ENCODE results near the gene TAAR6. TPM values are rescaled to one million over a fixed set of nuclear protein-coding genes. Genes with fewer than 3 reads are reported as not detected.

The TAAR6 gene
- polyA plus RNA-seq, 2 of the 4 experiments (the other 2 are of a cell fraction): not detected

- no peak overlapping the region for H3K4me3 ChIP-seq
- no peaks in the 10 kb centered on the region for H3K9me3 ChIP-seq
- no peak overlapping the region for H3K27ac ChIP-seq
- WGBS (ENCODE audit: missing lambda C conversion rate): 67% methylated on average over 4 of the region's 4 CpGs
- ATAC-seq: no peak; a peak in 1 of 6 replicates
- POLR2A ChIA-PET: no interaction called here
- H3K4me2 ChIP-seq: no peak overlapping the region
- TF ChIP-seq ESRRA (IDR thresholded peaks at IDR 0.05; ENCODE audit: borderline replicate concordance, low read length) (no peak), JUNB (IDR thresholded peaks at IDR 0.05) (no peak), HOXB13 (CRISPR knock-in tag; IDR thresholded peaks at IDR 0.05; ENCODE audit: low read depth) (no peak), NFE2L2 (conservative IDR thresholded peaks at IDR 0.05; ENCODE audit: low read length) (no peak), NPAS2 (CRISPR knock-in tag; IDR thresholded peaks at IDR 0.05; ENCODE audit: borderline replicate concordance) (no peak), FOSB (CRISPR knock-in tag; IDR thresholded peaks at IDR 0.05) (no peak), ELK1 (IDR thresholded peaks at IDR 0.05; ENCODE audit: low read depth, low read length) (no peak), POLR2A (IDR thresholded peaks at IDR 0.05; ENCODE audit: low read length) (no peak), TP53 (CRISPR knock-in tag; IDR thresholded peaks at IDR 0.05) (no peak), GATA3 (IDR thresholded peaks at IDR 0.05; ENCODE audit: borderline replicate concordance) (no peak), BCL3 (IDR thresholded peaks at IDR 0.05) (no peak), KDM5A (IDR thresholded peaks at IDR 0.05) (no peak), EHF (CRISPR knock-in tag; IDR thresholded peaks at IDR 0.05) (no peak), HOXB5 (CRISPR knock-in tag; IDR thresholded peaks at IDR 0.05) (no peak), RAD21 (conservative IDR thresholded peaks at IDR 0.05 in 1 of 2, IDR thresholded peaks at IDR 0.05 in 1 of 2) (no peak), CHD2 (IDR thresholded peaks at IDR 0.05; ENCODE audit: low read length, partially characterized antibody) (no peak), PHF8 (IDR thresholded peaks at IDR 0.05; ENCODE audit: borderline replicate concordance, low read depth) (no peak), SMC3 (IDR thresholded peaks at IDR 0.05) (no peak), CEBPB (IDR thresholded peaks at IDR 0.05) (no peak), ZNF302 (CRISPR knock-in tag; IDR thresholded peaks at IDR 0.05) (no peak)
- no peak for DNase-seq (ENCODE audit: low read depth in 1 of 2, low spot score in 1 of 2)
- no peaks in the 10 kb centered on the region for H3K4me1 ChIP-seq
- no peak for FAIRE-seq
- CTCF ChIA-PET: no interaction called here
Measured at GRCh38 chr6:132548746-132549463, 21.2 kb upstream of the TAAR6 start.

- Histone ChIP-seq H3K4me1 (no peaks in the 10 kb centered on the region), H3K27ac (no peak overlapping the region), H3K9me3 (no peaks in the 10 kb centered on the region), H3K4me2 (no peak overlapping the region), H3K4me3 (no peak overlapping the region)
- WGBS (ENCODE audit: missing lambda C conversion rate): 0% methylated on average over 1 of the region's 4 CpGs
- POLR2A ChIA-PET: no interaction called here
- no peak for ATAC-seq
- no peak for FAIRE-seq
- CTCF ChIA-PET: no interaction called here
- TF ChIP-seq CEBPB (IDR thresholded peaks at IDR 0.05): no peak
- no peak for DNase-seq (ENCODE audit: low read depth in 1 of 2, low spot score in 1 of 2)
Measured at GRCh38 chr6:132551214-132551613, 18.9 kb upstream of the TAAR6 start.

GRCh38 chr6:132552372-132552771 lies 17.8 kb upstream of the TAAR6 start, which contains the start of gene TAAR8:
Gene TAAR8, plus strand, starts transcription at chr6:132552672. Its CDS starts 21 bp downstream, at chr6:132552693.
- ChIA-PET CTCF (interaction anchor here (1.5 kb wide), 1 partner anchor 22 kb away, joined by 3 read pairs; no protein-coding TSS in a partner anchor), POLR2A (no interaction called here)
- ATAC-seq (no peak), DNase-seq (ENCODE audit: low read depth in 1 of 2, low spot score in 1 of 2) (no peak), FAIRE-seq (no peak)
- no peaks in the 10 kb centered on the region for H3K9me3 ChIP-seq
- H3K27ac ChIP-seq: no peak within 1 kb of the TSS
- WGBS (ENCODE audit: missing lambda C conversion rate): 69% methylated on average over 2 of the region's 2 CpGs
- no peaks in the 10 kb centered on the region for H3K4me1 ChIP-seq
- H3K4me3 ChIP-seq: no peak within 1 kb of the TSS
- H3K4me2 ChIP-seq: no peak within 1 kb of the TSS
- TF ChIP-seq, protein P1, sequence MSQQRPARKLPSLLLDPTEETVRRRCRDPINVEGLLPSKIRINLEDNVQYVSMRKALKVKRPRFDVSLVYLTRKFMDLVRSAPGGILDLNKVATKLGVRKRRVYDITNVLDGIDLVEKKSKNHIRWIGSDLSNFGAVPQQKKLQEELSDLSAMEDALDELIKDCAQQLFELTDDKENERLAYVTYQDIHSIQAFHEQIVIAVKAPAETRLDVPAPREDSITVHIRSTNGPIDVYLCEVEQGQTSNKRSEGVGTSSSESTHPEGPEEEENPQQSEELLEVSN (IDR thresholded peaks at IDR 0.05; ENCODE audit: borderline replicate concordance, low read depth): no peak
- TF ChIP-seq CHD2 (IDR thresholded peaks at IDR 0.05; ENCODE audit: low read length, partially characterized antibody) (no peak), HOXA7 (CRISPR knock-in tag; IDR thresholded peaks at IDR 0.05) (no peak), TFCP2L1 (CRISPR knock-in tag; IDR thresholded peaks at IDR 0.05) (no peak), FOSB (CRISPR knock-in tag; IDR thresholded peaks at IDR 0.05) (no peak), RARB (CRISPR knock-in tag; IDR thresholded peaks at IDR 0.05) (no peak), CBX2 (IDR thresholded peaks at IDR 0.05; ENCODE audit: borderline replicate concordance, low read depth) (no peak), HMGXB4 (CRISPR knock-in tag; IDR thresholded peaks at IDR 0.05; ENCODE audit: borderline replicate concordance) (no peak), PHF8 (IDR thresholded peaks at IDR 0.05; ENCODE audit: borderline replicate concordance, low read depth) (no peak), SMC3 (IDR thresholded peaks at IDR 0.05) (no peak)
- TF ChIP-seq, protein P2, sequence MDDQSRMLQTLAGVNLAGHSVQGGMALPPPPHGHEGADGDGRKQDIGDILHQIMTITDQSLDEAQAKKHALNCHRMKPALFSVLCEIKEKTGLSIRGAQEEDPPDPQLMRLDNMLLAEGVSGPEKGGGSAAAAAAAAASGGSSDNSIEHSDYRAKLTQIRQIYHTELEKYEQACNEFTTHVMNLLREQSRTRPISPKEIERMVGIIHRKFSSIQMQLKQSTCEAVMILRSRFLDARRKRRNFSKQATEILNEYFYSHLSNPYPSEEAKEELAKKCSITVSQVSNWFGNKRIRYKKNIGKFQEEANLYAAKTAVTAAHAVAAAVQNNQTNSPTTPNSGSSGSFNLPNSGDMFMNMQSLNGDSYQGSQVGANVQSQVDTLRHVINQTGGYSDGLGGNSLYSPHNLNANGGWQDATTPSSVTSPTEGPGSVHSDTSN (IDR thresholded peaks at IDR 0.05): no peak
- TF ChIP-seq, protein P3, sequence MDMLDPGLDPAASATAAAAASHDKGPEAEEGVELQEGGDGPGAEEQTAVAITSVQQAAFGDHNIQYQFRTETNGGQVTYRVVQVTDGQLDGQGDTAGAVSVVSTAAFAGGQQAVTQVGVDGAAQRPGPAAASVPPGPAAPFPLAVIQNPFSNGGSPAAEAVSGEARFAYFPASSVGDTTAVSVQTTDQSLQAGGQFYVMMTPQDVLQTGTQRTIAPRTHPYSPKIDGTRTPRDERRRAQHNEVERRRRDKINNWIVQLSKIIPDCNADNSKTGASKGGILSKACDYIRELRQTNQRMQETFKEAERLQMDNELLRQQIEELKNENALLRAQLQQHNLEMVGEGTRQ (IDR thresholded peaks at IDR 0.05): no peak
